HG02759 (cell line): ENCODE data around the gene SPTBN1.

Experiments
- ATAC-seq: cut with Tn5 transposase; IDR thresholded peaks from one replicate; pipeline ENCODE4 v1.9.1; 2021; ENCODE audit warnings: mild to moderate bottlenecking, moderate library complexity; ENCODE audit not compliant: unreplicated experiment

Gene SPTBN1

GRCh38 chr2:54667266-54667639 lies 211.1 kb downstream of the SPTBN1 start:
- no peak for ATAC-seq

DNA sequence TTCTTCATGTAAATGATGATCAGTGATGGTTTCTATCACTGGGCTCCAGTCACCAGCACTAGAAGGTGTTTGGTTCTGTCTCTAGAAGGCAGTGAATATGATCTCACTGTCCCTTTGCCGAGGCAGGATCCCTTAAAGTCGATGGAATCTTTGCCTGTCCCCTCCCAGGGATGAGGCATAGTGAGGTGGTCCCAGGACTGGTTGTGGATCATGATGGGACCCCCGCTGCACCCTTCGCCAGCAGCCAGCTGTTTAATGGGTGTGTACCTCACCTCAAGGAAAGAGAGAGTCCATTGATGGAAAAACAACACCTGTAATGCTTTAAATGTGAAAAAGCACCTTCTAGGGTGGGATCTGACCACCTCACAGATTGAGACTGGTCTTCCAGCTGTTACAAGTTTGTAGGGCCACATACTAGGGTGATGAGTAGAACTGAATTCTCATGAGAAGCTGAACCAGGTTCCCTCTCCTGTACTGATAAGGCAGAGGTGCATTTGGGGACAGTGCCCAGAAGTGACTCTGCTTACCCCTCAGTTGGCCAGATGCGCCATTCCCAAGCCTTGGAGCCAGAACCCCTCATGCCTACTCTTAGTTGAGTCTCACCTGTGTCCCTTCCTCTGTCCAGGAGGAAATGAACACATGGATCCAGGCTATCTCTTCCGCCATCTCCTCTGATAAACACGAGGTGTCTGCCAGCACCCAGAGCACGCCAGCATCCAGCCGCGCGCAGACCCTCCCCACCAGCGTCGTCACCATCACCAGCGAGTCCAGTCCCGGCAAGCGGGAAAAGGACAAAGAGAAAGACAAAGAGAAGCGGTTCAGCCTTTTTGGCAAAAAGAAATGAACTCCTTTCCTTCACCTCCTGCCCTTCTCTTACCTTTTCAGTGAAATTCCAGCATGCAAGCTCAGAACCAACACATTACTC lies 211.9 kb downstream of the SPTBN1 start:
- no peak for ATAC-seq

DNA sequence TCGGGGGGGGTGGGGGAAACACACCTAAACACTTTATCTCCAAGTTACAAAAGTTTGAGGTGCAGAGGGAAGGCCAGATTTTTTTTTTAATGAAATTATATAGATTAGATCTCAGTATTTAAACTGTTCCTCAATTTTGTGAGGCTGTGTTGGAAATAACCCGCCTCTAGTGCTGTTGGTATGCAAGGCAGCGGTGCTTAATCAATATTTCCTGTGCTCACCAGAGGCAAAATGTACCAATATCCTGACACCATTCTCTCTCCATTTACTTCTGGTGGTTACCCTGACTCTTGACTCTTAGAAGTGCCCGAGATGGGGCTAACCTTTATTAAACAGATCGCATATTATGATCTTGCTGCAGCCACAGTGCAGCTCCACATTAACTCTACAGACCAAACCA lies 212.6 kb downstream of the SPTBN1 start:
- ATAC-seq: no peak

DNA sequence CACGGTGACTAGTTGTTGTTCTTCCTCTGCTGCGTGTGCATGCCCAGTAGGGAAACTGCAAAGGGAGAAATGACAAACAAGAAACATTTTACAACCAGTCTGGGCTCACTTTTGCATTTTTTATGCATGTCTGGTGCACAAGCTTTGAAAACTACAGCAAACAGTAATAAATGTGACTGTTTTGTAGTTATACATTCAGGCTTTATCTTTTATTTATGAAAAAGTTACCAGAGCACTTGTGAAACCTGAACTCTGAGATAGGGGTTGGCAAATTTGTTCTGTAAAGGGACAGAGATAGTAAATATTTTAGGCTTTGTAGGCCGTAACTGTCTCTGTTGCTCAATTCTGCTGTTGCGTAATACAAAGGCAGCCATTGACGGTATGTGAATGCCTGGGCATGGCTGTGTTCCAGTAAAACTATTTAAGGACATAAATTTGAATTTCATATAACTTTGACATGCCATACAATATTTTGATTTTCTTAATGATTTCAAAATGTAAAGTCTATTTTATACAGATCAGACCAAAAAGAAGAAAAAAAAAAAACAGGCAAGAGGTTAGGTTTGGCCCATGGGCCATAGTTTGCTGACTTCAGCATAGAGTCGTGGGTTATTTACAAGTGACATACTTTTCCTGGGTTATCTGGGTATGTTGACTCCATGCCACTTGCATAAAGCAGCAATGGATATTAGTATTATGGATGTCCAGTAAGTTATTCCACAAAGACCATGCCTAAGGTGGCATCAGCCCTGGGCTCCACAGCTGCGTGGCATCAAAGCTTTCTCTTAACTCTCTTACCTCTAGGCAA lies 213.8 kb downstream of the SPTBN1 start:
- no peak for ATAC-seq

DNA sequence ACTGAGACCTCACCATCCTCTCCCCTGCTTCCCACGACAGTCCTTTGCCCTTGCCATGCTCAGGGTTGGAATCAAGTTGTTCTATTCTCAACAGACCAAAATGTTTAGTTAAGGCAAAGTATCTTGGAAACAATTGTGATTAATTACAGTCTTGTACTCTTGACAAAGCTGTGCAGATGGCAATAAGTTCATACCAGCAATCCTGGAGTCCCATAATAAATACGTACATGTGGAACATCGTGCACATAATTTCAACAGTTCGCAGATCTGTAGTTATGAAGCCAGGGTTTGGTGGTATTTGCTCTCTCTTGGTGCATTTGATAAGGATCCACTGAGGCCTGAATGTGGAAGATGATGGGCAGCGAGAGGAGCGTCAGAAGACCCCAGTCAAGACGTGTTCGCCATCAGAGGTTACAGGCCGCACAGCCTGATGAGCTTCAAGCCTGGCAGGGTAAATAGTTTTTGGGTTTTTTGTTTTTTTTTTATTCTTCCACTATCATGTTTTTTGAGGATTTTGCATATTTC lies 214.4 kb downstream of the SPTBN1 start:
- no peak for ATAC-seq

DNA sequence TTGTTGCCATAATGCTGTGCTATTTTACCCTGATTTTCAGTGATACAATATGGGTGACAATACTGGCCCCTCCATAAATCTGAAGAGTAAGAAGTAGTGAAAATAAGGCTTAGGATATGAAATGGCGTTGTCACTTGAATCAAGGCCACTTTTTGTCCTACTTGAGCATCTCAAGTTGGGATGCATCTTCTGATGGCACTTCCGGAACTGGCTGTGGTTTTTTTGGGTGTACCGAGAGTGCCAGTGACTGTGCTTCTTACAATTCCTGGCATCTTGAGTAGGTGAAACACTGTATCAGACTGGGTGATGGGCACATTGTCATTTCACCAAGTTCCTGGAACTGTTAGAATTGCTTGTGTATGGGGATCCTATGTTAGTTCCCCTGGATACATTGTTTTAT lies 214.9 kb downstream of the SPTBN1 start:
- ATAC-seq: no peak

DNA sequence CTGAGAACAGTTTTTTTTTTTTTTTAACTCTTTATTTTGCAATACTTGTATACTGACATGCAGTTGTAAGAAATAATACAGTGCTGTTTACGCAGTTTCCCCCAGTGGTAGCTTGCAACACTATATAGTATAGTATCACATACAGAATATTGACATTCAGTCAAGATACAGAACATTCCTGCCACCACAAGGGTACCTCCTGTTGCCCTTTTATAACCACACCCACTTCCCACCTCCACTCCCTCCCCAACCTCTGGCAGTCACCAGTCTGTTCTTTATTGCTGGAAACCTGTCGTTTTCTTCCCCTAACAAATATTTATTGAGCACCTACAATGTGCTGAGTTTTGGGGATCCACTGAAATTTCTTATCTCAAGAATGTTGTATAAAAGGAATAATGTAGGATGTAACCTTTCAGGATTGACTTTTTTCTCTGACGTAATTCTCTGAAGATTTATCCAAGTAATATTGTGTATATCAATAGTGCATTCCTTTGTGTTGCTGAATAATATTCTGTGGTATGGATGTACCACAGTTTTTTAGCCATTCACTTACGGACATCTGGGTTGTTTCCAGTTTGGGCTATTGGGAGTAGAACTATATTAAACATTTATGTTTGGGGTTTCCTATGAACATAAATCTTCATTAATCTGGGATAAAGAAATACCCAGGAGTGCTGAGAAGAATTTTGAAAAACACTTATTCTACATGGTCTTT lies 215.9 kb downstream of the SPTBN1 start:
- ATAC-seq: no peak

- ATAC-seq: peak; percentile 52
These were observed 216.7 kb downstream of the SPTBN1 start for GRCh38 chr2:54672590-54673456.

GRCh38 chr2:54673501-54673998 lies 217.4 kb downstream of the SPTBN1 start:
- ATAC-seq: peak; percentile 64

DNA sequence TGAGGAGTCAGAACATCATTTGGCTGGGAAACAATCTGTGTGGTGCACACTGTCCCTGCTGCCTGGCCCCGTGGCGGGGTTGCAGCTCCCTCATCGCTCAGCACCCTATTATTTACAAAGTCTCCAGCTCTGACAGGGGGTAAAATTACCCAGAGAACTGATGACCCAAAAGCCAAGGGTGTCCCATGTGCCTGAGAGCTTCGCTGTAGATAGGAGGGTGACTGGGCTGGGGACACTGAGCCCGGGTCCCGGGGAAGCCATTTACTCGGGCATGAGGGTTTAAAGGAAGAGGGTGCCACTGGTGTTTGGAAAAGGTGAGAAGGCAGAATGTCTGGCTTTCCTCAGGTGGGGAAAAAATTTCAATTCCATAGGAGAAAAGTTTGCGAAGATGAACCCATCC lies 219.2 kb downstream of the SPTBN1 start:
- ATAC-seq: no peak

- no peak for ATAC-seq
These were observed 219.6 kb downstream of the SPTBN1 start for GRCh38 chr2:54675738-54676137.

- no peak for ATAC-seq
These were observed 220.5 kb downstream of the SPTBN1 start for GRCh38 chr2:54676656-54677055.

GRCh38 chr2:54677476-54678265 lies 221.5 kb downstream of the SPTBN1 start:
- ATAC-seq: no peak

- ATAC-seq: no peak
These were observed 222.6 kb downstream of the SPTBN1 start for GRCh38 chr2:54678719-54679118.

GRCh38 chr2:54680397-54681041 lies 224.4 kb downstream of the SPTBN1 start:
- ATAC-seq: peak; percentile 90

- no peak for ATAC-seq
These were observed 225.3 kb downstream of the SPTBN1 start for GRCh38 chr2:54681416-54681815.

DNA sequence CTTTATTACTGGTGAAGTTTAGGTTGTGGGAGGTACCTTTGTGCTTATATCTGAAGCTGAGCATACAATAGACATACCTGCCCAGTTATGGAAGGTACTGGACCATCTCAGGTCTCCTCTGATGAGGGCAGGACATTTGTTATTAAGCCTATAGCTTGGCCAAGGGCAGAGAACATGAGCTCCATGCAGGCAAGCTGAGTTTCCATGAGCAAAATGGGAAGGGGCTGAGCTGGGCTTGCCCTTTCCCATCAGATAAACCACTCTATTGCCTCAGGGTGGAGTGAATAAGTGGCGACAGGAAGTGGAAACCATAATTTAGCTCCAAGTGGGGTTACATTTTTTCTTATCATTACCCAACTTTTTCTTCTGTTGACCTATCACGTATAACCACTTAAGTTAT lies 227.5 kb downstream of the SPTBN1 start:
- no peak for ATAC-seq

DNA sequence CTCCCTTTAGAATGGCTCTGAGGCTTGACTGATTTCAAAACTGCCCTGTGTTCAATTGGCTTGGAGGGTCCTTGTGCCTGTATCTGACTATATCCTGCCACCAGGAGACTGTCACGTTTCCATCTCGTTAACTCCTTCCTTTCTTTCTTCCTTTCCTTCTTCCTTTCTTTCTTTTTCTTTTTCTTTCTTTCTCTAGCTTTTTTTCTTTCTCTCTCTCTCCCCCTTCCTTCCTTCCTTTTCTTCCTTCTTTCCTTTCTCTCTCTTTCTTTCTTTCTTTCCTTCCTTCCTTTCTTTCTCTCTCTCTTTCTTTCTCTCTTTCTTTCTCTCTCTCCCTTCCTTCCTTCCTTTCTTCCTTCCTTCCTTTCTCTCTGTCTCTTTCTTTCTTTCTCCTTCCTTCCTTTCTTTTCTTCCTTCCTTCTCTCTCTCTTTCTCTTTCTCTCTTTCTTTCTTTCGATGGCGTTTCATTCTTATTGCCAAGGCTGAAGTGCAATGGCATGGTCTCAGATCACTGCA lies 229.2 kb downstream of the SPTBN1 start:
- no peak for ATAC-seq
